Loucy (cell line): ENCODE results near the gene RAB10.

Experiments used
- H2AFZ ChIP-seq: fragments of 200-600 bp; sonication (generic); 2 replicates; pipeline ENCODE4 v1.6.0; 2016; ENCODE audit warnings: antibody characterized with exemption, mild to moderate bottlenecking, low read length, moderate library complexity
- H3F3A ChIP-seq: fragments of 200-600 bp; 2 replicates; pipeline ENCODE4 v1.6.0; 2016; ENCODE audit warnings: antibody characterized with exemption, low read depth, mild to moderate bottlenecking
- H3K27me3 ChIP-seq: fragments of 200-600 bp; sonication (generic); 2 replicates; pipeline ENCODE4 v1.6.1; 2014; ENCODE audit warnings: low read length, mild to moderate bottlenecking; ENCODE audit not compliant: insufficient read depth, poor library complexity, severe bottlenecking
- H3K36me3 ChIP-seq: fragments of 200-600 bp; sonication (generic); 2 replicates; pipeline ENCODE4 v1.6.1; 2016; ENCODE audit warnings: low read length; ENCODE audit not compliant: insufficient read depth
- H3K4me1 ChIP-seq: fragments of 200-600 bp; sonication (generic); 2 replicates; pipeline ENCODE4 v1.5.1; 2014; ENCODE audit warnings: low read length, mild to moderate bottlenecking; ENCODE audit not compliant: insufficient read depth, poor library complexity, severe bottlenecking
- H3K4me2 ChIP-seq: fragments of 200-600 bp; sonication (generic); 2 replicates; pipeline ENCODE4 v1.6.0; 2014; ENCODE audit warnings: antibody characterized with exemption, low read length, low read depth, mild to moderate bottlenecking; ENCODE audit not compliant: poor library complexity, severe bottlenecking
- H3K4me3 ChIP-seq: fragments of 200-600 bp; sonication (generic); 2 replicates; pipeline ENCODE4 v1.5.1; 2014; ENCODE audit warnings: low read length, mild to moderate bottlenecking, mixed read lengths; ENCODE audit not compliant: poor library complexity, severe bottlenecking
- H3K79me2 ChIP-seq: fragments of 200-600 bp; sonication (generic); 2 replicates; pipeline ENCODE4 v1.6.1; 2014; ENCODE audit warnings: low read length; ENCODE audit not compliant: insufficient read depth
- H3K9ac ChIP-seq: fragments of 200-600 bp; sonication (generic); 2 replicates; pipeline ENCODE4 v1.6.0; 2014; ENCODE audit warnings: mild to moderate bottlenecking, low read depth, low read length, moderate library complexity; ENCODE audit not compliant: poor library complexity, severe bottlenecking
- H3K9me2 ChIP-seq: fragments of 200-600 bp; sonication (generic); replicated peaks from 2 replicates; pipeline ENCODE4 v1.6.1; 2016; ENCODE audit warnings: low read depth, low read length, mixed read lengths
- H3K9me3 ChIP-seq: fragments of 200-600 bp; sonication (generic); 2 replicates; pipeline ENCODE4 v1.6.1; 2014; ENCODE audit warnings: mild to moderate bottlenecking, antibody characterized with exemption, low read length, low read depth; ENCODE audit not compliant: insufficient read depth
- H4K20me1 ChIP-seq: fragments of 200-600 bp; sonication (generic); 2 replicates; pipeline ENCODE4 v1.6.0; 2014; ENCODE audit warnings: antibody characterized with exemption, low read length, mild to moderate bottlenecking; ENCODE audit not compliant: insufficient read depth, poor library complexity, severe bottlenecking
- CTCF ChIP-seq: fragments of 200-600 bp; sonication (generic); conservative IDR thresholded peaks from 2 replicates; pipeline ENCODE4 v1.5.1; 2014; ENCODE audit warnings: mild to moderate bottlenecking, antibody characterized with exemption, low read length
- EZH2phosphoT487 ChIP-seq: fragments of 200-600 bp; IDR thresholded peaks from 2 replicates; pipeline ENCODE4 v1.6.1; 2018; ENCODE audit warnings: antibody characterized with exemption, mild to moderate bottlenecking, moderate library complexity, borderline replicate concordance

RAB10 gene

GRCh38 chr2:26185954-26186770 lies 152.3 kb downstream of the RAB10 start:
- TF ChIP-seq EZH2phosphoT487, result no peak
- TF ChIP-seq CTCF, result no peak
- Histone ChIP-seq H3K36me3 (peaks cover 10% of the 10 kb centered on the region; the same call in 1 of the 2 replicates), H3K4me1 (no peaks in the 10 kb centered on the region), H3K79me2 (no peaks in the 10 kb centered on the region), H2AFZ (no peak overlapping the region), H3K9ac (no peak overlapping the region), H3F3A (no peaks in the 10 kb centered on the region), H4K20me1 (no peaks in the 10 kb centered on the region), H3K9me3 (no peaks in the 10 kb centered on the region), H3K27me3 (no peaks in the 10 kb centered on the region), H3K9me2 (no peaks in the 10 kb centered on the region), H3K4me3 (no peak overlapping the region), H3K4me2 (no peak overlapping the region)
